PFSK-1 (cell line): ENCODE data around the gene DDX24.

Experiments used
- POLR2AphosphoS5 ChIP-seq: IDR thresholded peaks from 2 replicates; pipeline ENCODE4 v1.6.1; 2012; ENCODE audit warnings: low read depth, mild to moderate bottlenecking, control low read depth, low read length, moderate library complexity
- REST ChIP-seq, 2 experiments: IDR thresholded peaks; 2 replicates each; pipeline versions ENCODE4 v1.6.1 to v1.8.0; 2011 to 2012; ENCODE audit warnings: low read depth in 2 of 2, low read length in 2 of 2, control low read depth in 1 of 2, inconsistent platforms in 1 of 2, mild to moderate bottlenecking in 1 of 2, moderate library complexity in 1 of 2; ENCODE audit not compliant: insufficient read depth in 1 of 2
- TAF1 ChIP-seq: IDR thresholded peaks from 2 replicates; pipeline ENCODE4 v1.6.1; 2012; ENCODE audit warnings: low read length, control low read depth, borderline replicate concordance; ENCODE audit not compliant: insufficient read depth

GRCh38 chr14:94052662-94053061, 28.3 kb downstream of the DDX24 start:
- TF ChIP-seq TAF1: no peak
- TF ChIP-seq REST (IDR thresholded peaks at IDR 0.05; ENCODE audit: insufficient read depth in 1 of 2, low read depth in 2 of 2, low read length in 2 of 2): no peak
- TF ChIP-seq POLR2AphosphoS5: no peak
